NB4 (cell line): ENCODE data around the gene ZCCHC3.

ENCODE experiments used
- DNase-seq: peaks from one replicate; pipeline ENCODE4 v3.0.0; 2010; ENCODE audit warnings: low read depth
- H3K4me3 ChIP-seq: one replicate; pipeline ENCODE4 v1.5.1; 2011; ENCODE audit warnings: mild to moderate bottlenecking, low read depth, low read length, moderate library complexity
- CTCF ChIP-seq: IDR thresholded peaks from one replicate; pipeline ENCODE4 v1.5.1; 2012; ENCODE audit warnings: low read depth, low read length
- MAX ChIP-seq: IDR thresholded peaks from 2 replicates; pipeline ENCODE4 v1.6.1; 2011; ENCODE audit warnings: low read depth, low read length
- MYC ChIP-seq: IDR thresholded peaks from 2 replicates; pipeline ENCODE4 v1.6.1; 2011; ENCODE audit warnings: low read depth, low read length
- POLR2A ChIP-seq: IDR thresholded peaks from 2 replicates; pipeline ENCODE4 v1.6.1; 2011; ENCODE audit warnings: mild to moderate bottlenecking; ENCODE audit not compliant: insufficient read length; ENCODE audit errors: extremely low read depth

ZCCHC3 gene

GRCh38 chr20:347640-348484, 50.5 kb downstream of the ZCCHC3 start:
- peak overlapping the region; percentile 81 for H3K4me3 ChIP-seq
- DNase-seq = peak; percentile 98
- peak; percentile 14; the same call in 1 of the 2 replicates for TF ChIP-seq MAX
- peak; percentile 23; the same call in 1 of the 2 replicates for TF ChIP-seq MYC
- TF ChIP-seq POLR2A = peak; percentile 63
- no peak for TF ChIP-seq CTCF

GRCh38 chr20:348972-349841, 51.8 kb downstream of the ZCCHC3 start:
- TF ChIP-seq MYC (no peak), MAX (no peak), POLR2A (no peak), CTCF (no peak)
- no peak for DNase-seq
- H3K4me3 ChIP-seq = no peak overlapping the region
